Embryonic facial prominence (tissue), 1 donor: ENCODE results near the gene IVNS1ABP.
"Not testable (repeated sequence)": the region's sequence is repeated elsewhere in the genome, so short reads cannot be mapped to it uniquely, and the experiment has no call there.

Experiments
- DNase-seq: peaks from one replicate; pipeline ENCODE4 v3.0.0-alpha.2; 2016; ENCODE audit errors: extremely low spot score

IVNS1ABP gene

GRCh38 chr1:185334182-185334581 lies 17.1 kb upstream of the IVNS1ABP start:
- DNase-seq, result no peak

- no peak for DNase-seq
Measured at GRCh38 chr1:185328255-185328654, 11.2 kb upstream of the IVNS1ABP start.

- DNase-seq, result no peak
Measured at GRCh38 chr1:185325413-185325812, 8.4 kb upstream of the IVNS1ABP start.

- no peak for DNase-seq
Measured at GRCh38 chr1:185324118-185324517, 7.1 kb upstream of the IVNS1ABP start.

GRCh38 chr1:185322636-185323035 lies 5.6 kb upstream of the IVNS1ABP start:
- no peak for DNase-seq

GRCh38 chr1:185321653-185322221 lies 4.7 kb upstream of the IVNS1ABP start:
- DNase-seq, result not testable (repeated sequence)

GRCh38 chr1:185321104-185321503 lies 4.1 kb upstream of the IVNS1ABP start:
- DNase-seq, result not testable (repeated sequence)

- DNase-seq, result no peak
Measured at GRCh38 chr1:185319139-185319475, 2.1 kb upstream of the IVNS1ABP start.

GRCh38 chr1:185318431-185319138 lies 1.5 kb upstream of the IVNS1ABP start:
- no peak for DNase-seq

GRCh38 chr1:185317886-185318310 lies 855 bp upstream of the IVNS1ABP start:
- DNase-seq, result no peak

GRCh38 chr1:185316163-185317033 lies 645 bp downstream of the IVNS1ABP start:
- DNase-seq, result peak; percentile 80

GRCh38 chr1:185315445-185316071 lies 1.5 kb downstream of the IVNS1ABP start:
- DNase-seq, result no peak

GRCh38 chr1:185314411-185314810 lies 2.6 kb downstream of the IVNS1ABP start:
- DNase-seq, result no peak

GRCh38 chr1:185312361-185313138 lies 4.5 kb downstream of the IVNS1ABP start:
- DNase-seq, result no peak

- no peak for DNase-seq
Measured at GRCh38 chr1:185311589-185312225, 5.3 kb downstream of the IVNS1ABP start.

- DNase-seq, result no peak
Measured at GRCh38 chr1:185309566-185309965, 7.5 kb downstream of the IVNS1ABP start.

- DNase-seq, result no peak
Measured at GRCh38 chr1:185308126-185308525, 8.9 kb downstream of the IVNS1ABP start.

GRCh38 chr1:185305419-185305818 lies 11.6 kb downstream of the IVNS1ABP start:
- DNase-seq, result no peak

- no peak for DNase-seq
Measured at GRCh38 chr1:185300152-185300551, 16.9 kb downstream of the IVNS1ABP start.

- no peak for DNase-seq
Measured at GRCh38 chr1:185297982-185298381, 19.1 kb downstream of the IVNS1ABP start.

- no peak for DNase-seq
Measured at GRCh38 chr1:185295091-185295490, 22.0 kb downstream of the IVNS1ABP start.
